Adrenal gland (tissue), 5 donors: ENCODE data around the gene AKR7A3.

Source experiments
- POLR2A ChIP-seq, 2 donors: fragments of 450-650 bp; IDR thresholded peaks; one replicate each; pipeline ENCODE4 v1.6.1; 2017; ENCODE audit warnings: antibody characterized with exemption in 2 of 2, mild to moderate bottlenecking in 2 of 2, moderate library complexity in 1 of 2
- TF ChIP-seq, protein P1 (sequence below), 6 experiments: fragments of 450-650 bp in 4 of 6; fragments of 200-600 bp in 2 of 6; sonication (generic) in 1 of 6; IDR thresholded peaks; 1 replicate in 5 of 6; 2 replicates in 1 of 6; pipeline versions ENCODE4 v1.5.1 to v1.8.0; 2016 to 2021; ENCODE audit warnings: antibody characterized with exemption in 6 of 6, mild to moderate bottlenecking in 2 of 6, moderate library complexity in 1 of 6
- donor health status: DM: no; HTN: no; CAD: no.

DNA sequence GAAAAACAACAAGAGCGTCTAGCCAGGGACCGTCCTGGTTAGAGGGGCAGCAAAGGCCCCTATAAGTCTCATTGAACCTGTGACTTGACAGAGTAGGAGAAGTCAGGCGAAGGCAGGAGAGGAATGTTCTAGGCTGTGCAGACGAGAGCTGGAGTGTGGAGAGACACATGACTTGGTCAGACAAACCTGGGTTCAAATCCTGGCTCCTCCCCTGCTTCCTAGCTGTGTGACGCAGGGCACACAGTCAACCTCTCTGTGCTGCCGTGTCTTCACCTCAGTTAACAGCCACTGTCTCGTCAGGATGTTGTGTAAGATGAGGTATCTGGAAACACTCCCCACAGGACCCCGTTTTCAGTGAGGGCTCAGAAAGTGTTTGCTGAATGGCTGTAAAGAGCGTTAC, 39.2 kb upstream of the AKR7A3 start:
- TF ChIP-seq, protein P1, sequence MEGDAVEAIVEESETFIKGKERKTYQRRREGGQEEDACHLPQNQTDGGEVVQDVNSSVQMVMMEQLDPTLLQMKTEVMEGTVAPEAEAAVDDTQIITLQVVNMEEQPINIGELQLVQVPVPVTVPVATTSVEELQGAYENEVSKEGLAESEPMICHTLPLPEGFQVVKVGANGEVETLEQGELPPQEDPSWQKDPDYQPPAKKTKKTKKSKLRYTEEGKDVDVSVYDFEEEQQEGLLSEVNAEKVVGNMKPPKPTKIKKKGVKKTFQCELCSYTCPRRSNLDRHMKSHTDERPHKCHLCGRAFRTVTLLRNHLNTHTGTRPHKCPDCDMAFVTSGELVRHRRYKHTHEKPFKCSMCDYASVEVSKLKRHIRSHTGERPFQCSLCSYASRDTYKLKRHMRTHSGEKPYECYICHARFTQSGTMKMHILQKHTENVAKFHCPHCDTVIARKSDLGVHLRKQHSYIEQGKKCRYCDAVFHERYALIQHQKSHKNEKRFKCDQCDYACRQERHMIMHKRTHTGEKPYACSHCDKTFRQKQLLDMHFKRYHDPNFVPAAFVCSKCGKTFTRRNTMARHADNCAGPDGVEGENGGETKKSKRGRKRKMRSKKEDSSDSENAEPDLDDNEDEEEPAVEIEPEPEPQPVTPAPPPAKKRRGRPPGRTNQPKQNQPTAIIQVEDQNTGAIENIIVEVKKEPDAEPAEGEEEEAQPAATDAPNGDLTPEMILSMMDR (IDR thresholded peaks at IDR 0.05), result no peak
- TF ChIP-seq POLR2A (IDR thresholded peaks at IDR 0.05), result no peak
